NCI-H1930 (cell line): Measurements from ENCODE around the gene SNX1.

ENCODE experiments used
- DNase-seq, 2 experiments: peaks; one replicate each; lab custom pipeline; 2025; lab: John Stamatoyannopoulos, UW

The SNX1 gene

GRCh38 chr15:64146885-64147681 is 51.3 kb downstream of the SNX1 start:
- no peak for DNase-seq

- DNase-seq = no peak
Observed at GRCh38 chr15:64148168-64148567, 52.4 kb downstream of the SNX1 start.

GRCh38 chr15:64148581-64148980 is 52.8 kb downstream of the SNX1 start:
- DNase-seq = no peak

- no peak for DNase-seq
Observed at GRCh38 chr15:64149424-64149823, 53.6 kb downstream of the SNX1 start.

GRCh38 chr15:64149893-64150578 is 54.3 kb downstream of the SNX1 start:
- DNase-seq = no peak

- no peak for DNase-seq
Observed at GRCh38 chr15:64151727-64152506, 56.1 kb downstream of the SNX1 start, which contains the start of gene SNX22. Gene SNX22, plus strand, starts transcription at chr15:64151731. Its CDS starts 45 bp downstream, at chr15:64151776.

- DNase-seq = no peak
Observed at GRCh38 chr15:64152507-64153387, 57.0 kb downstream of the SNX1 start.

- DNase-seq = peak; percentile 57 to 61
Observed at GRCh38 chr15:64153480-64154367, 57.9 kb downstream of the SNX1 start.

GRCh38 chr15:64155802-64156651 is 60.2 kb downstream of the SNX1 start:
- no peak for DNase-seq

GRCh38 chr15:64156652-64157331 is 61.0 kb downstream of the SNX1 start:
- DNase-seq = no peak

GRCh38 chr15:64157599-64158125 is 61.9 kb downstream of the SNX1 start:
- no peak for DNase-seq

- no peak for DNase-seq
Observed at GRCh38 chr15:64158363-64159134, 62.8 kb downstream of the SNX1 start.

- DNase-seq = no peak
Observed at GRCh38 chr15:64161688-64162477, 66.1 kb downstream of the SNX1 start.

GRCh38 chr15:64162478-64162868 is 66.7 kb downstream of the SNX1 start:
- DNase-seq = no peak

- DNase-seq = peak; percentile 85 to 87
Observed at GRCh38 chr15:64162869-64163658, 67.3 kb downstream of the SNX1 start, which contains the start of gene PPIB. Gene PPIB, minus strand, starts transcription at chr15:64163022. Its CDS starts 36 bp downstream, at chr15:64162986.
